ENCODE results near the gene ANKIB1.

DNA sequence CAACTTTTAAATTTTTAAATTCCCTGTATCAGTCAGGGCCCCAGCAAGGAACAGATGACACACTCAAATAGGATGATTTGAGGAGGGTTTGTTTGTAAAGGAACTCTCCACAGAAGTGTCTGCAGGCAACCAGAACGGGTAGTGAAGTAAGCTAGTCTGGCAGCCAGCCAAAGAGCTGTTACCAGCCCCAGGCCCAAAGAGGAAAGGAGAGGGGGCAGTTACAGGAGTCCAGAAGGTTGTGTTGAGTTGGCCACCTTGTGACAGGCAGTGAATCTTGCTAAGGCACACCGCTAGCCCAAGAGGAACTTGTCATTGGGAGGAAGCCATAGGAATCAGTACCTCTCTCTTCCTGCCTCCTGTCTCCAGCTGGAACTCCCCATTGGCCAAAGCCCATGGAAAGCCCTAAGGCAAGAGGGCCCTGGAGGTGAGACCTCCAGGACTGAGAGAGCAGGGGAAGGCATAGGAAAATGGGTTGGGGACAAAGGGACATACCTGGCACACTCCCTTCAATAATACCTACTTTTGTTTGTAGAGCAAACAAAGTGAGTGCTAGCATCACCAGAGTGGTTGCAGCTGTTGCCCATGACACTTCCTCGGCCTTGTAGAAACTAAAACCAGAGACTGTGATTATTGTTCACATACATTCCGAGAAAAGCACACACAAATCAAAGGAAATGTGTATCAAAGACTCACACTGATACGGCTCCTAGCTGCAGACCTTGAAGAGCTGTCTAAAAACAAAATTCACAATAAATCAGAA, 176.1 kb downstream of the ANKIB1 start:
- TF ChIP-seq, protein P1, sequence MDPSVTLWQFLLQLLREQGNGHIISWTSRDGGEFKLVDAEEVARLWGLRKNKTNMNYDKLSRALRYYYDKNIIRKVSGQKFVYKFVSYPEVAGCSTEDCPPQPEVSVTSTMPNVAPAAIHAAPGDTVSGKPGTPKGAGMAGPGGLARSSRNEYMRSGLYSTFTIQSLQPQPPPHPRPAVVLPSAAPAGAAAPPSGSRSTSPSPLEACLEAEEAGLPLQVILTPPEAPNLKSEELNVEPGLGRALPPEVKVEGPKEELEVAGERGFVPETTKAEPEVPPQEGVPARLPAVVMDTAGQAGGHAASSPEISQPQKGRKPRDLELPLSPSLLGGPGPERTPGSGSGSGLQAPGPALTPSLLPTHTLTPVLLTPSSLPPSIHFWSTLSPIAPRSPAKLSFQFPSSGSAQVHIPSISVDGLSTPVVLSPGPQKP (IDR thresholded peaks at IDR 0.05; ENCODE audit: low read depth, low read length) = no peak
- no peak for TF ChIP-seq CTCF (IDR thresholded peaks at IDR 0.05)
- TF ChIP-seq MAFK (IDR thresholded peaks at IDR 0.05; ENCODE audit: partially characterized antibody) = no peak
- no peak for TF ChIP-seq HEYL (CRISPR knock-in tag; IDR thresholded peaks at IDR 0.05)
- TF ChIP-seq TP53 (CRISPR knock-in tag; IDR thresholded peaks at IDR 0.05) = no peak
- TF ChIP-seq MAX (IDR thresholded peaks at IDR 0.05) = no peak
- TF ChIP-seq HDAC2 (IDR thresholded peaks at IDR 0.05) = no peak
- TF ChIP-seq RFX5 (IDR thresholded peaks at IDR 0.05) = no peak
- TF ChIP-seq EP300 (IDR thresholded peaks at IDR 0.05) = no peak
- no peak for TF ChIP-seq HMGXB4 (CRISPR knock-in tag; IDR thresholded peaks at IDR 0.05; ENCODE audit: borderline replicate concordance)
- TF ChIP-seq POLR2A (IDR thresholded peaks at IDR 0.05; ENCODE audit: low read length) = no peak
- no peak for TF ChIP-seq HOXA7 (CRISPR knock-in tag; IDR thresholded peaks at IDR 0.05)
- TF ChIP-seq BHLHE40 (IDR thresholded peaks at IDR 0.05; ENCODE audit: low read depth, low read length) = no peak

Measured in A549 (cell line).